GM23338 (cell line): ENCODE data around the gene ARL13A. TPM values are rescaled to one million over a fixed set of nuclear protein-coding genes. Genes with fewer than 3 reads are reported as not detected.

ENCODE experiments used
- ATAC-seq: fragments of 200-7000 bp; cut with Tn5 transposase; 3 replicates; pipeline ENCODE4 v1.9.1; 2020
- DNase-seq: peaks from one replicate; pipeline ENCODE4 v3.0.0-alpha.2; 2015; ENCODE audit warnings: low spot score
- H2AFZ ChIP-seq: fragments of 200-600 bp; sonication (generic); 2 replicates; pipeline ENCODE4 v1.8.0; 2016; ENCODE audit warnings: antibody characterized with exemption, mild to moderate bottlenecking, moderate library complexity
- H3F3A ChIP-seq: fragments of 200-600 bp; sonication (generic); replicated peaks from 2 replicates; pipeline ENCODE4 v1.8.0; 2017; ENCODE audit warnings: antibody characterized with exemption, mixed run types, low read depth
- H3K27ac ChIP-seq: fragments of 200-600 bp; sonication (generic); 2 replicates; pipeline ENCODE4 v1.6.1; 2016; ENCODE audit warnings: low read depth
- H3K27me3 ChIP-seq: fragments of 200-600 bp; sonication (generic); 2 replicates; pipeline ENCODE4 v1.8.0; 2016; ENCODE audit warnings: mild to moderate bottlenecking, mixed run types, moderate library complexity; ENCODE audit not compliant: insufficient read depth
- H3K36me3 ChIP-seq: fragments of 200-600 bp; sonication (generic); 2 replicates; pipeline ENCODE4 v1.8.0; 2016; ENCODE audit warnings: mild to moderate bottlenecking; ENCODE audit not compliant: insufficient read depth
- H3K4me1 ChIP-seq: fragments of 200-600 bp; sonication (generic); 2 replicates; pipeline ENCODE4 v1.8.0; 2016; ENCODE audit warnings: mild to moderate bottlenecking, moderate library complexity; ENCODE audit not compliant: insufficient read depth
- H3K4me2 ChIP-seq: fragments of 200-600 bp; sonication (generic); 2 replicates; pipeline ENCODE4 v1.7.1; 2017; ENCODE audit warnings: mixed run types
- H3K4me3 ChIP-seq: fragments of 200-600 bp; sonication (generic); 2 replicates; pipeline ENCODE4 v1.6.1; 2016; ENCODE audit warnings: mixed run types
- H3K79me2 ChIP-seq: fragments of 200-600 bp; sonication (generic); replicated peaks from 2 replicates; pipeline ENCODE4 v1.8.0; 2017; ENCODE audit warnings: mild to moderate bottlenecking; ENCODE audit not compliant: insufficient read depth
- H3K9me2 ChIP-seq: fragments of 200-600 bp; sonication (generic); 2 replicates; pipeline ENCODE4 v1.8.0; 2017; ENCODE audit not compliant: insufficient read depth
- H4K20me1 ChIP-seq: fragments of 200-600 bp; sonication (generic); replicated peaks from 2 replicates; pipeline ENCODE4 v1.8.0; 2017; ENCODE audit warnings: mild to moderate bottlenecking; ENCODE audit not compliant: insufficient read depth
- H3K27ac Mint-ChIP-seq: 2 replicates; pipeline ENCODE4 v1.8.0; 2020; ENCODE audit warnings: inconsistent platforms, mild to moderate bottlenecking, moderate library complexity, mixed read lengths
- H3K27me3 Mint-ChIP-seq: 3 replicates; pipeline ENCODE4 v1.8.0; 2022; ENCODE audit warnings: low read depth, mild to moderate bottlenecking, moderate library complexity, mixed read lengths, inconsistent platforms; ENCODE audit not compliant: insufficient read depth, poor library complexity
- H3K36me3 Mint-ChIP-seq: 3 replicates; pipeline ENCODE4 v1.8.0; 2021; ENCODE audit warnings: low read depth, mild to moderate bottlenecking, inconsistent platforms, moderate library complexity, mixed read lengths
- H3K4me1 Mint-ChIP-seq: 3 replicates; pipeline ENCODE4 v1.8.0; 2020; ENCODE audit warnings: mild to moderate bottlenecking, inconsistent platforms, mixed read lengths
- H3K4me3 Mint-ChIP-seq: 3 replicates; pipeline ENCODE4 v1.8.0; 2021; ENCODE audit warnings: moderate library complexity, mild to moderate bottlenecking, inconsistent platforms, mixed read lengths
- H3K9me3 Mint-ChIP-seq: 3 replicates; pipeline ENCODE4 v1.8.0; 2020; ENCODE audit warnings: moderate library complexity, mild to moderate bottlenecking, inconsistent platforms, mixed read lengths
- EZH2 ChIP-seq: fragments of 200-600 bp; sonication (generic); IDR thresholded peaks from one replicate; pipeline ENCODE4 v1.8.0; 2017; ENCODE audit warnings: antibody characterized with exemption, mild to moderate bottlenecking, low read depth; ENCODE audit not compliant: unreplicated experiment
- EZH2phosphoT487 ChIP-seq: fragments of 200-600 bp; sonication (generic); IDR thresholded peaks from one replicate; pipeline ENCODE4 v1.8.1; 2018; ENCODE audit warnings: antibody characterized with exemption; ENCODE audit not compliant: unreplicated experiment
- POLR2AphosphoS5 ChIP-seq: IDR thresholded peaks from 2 replicates; pipeline ENCODE4 v1.6.1; 2016; ENCODE audit warnings: antibody characterized with exemption, low read depth
- STAT1 ChIP-seq: IDR thresholded peaks from one replicate; pipeline ENCODE4 v1.6.1; 2016; ENCODE audit warnings: antibody characterized with exemption; ENCODE audit not compliant: unreplicated experiment
- ZNF114 ChIP-seq: fragments of 250-450 bp; sonication (Bioruptor Pico); IDR thresholded peaks from 2 replicates; pipeline ENCODE4 v1.5.0; 2020; ENCODE audit warnings: mild to moderate bottlenecking, moderate library complexity
- ZNF331 ChIP-seq: fragments of 250-450 bp; sonication (Bioruptor Pico); IDR thresholded peaks from 2 replicates; pipeline ENCODE4 v1.5.0; 2020; ENCODE audit warnings: low read depth, mild to moderate bottlenecking, moderate library complexity
- polyA plus RNA-seq: library from polyadenylated mRNA; unstranded; fragments of >200 nt; fragmentation: Nextera tagmentation; extraction: Ambion mirVana; gene quantifications from 2 replicates; pipeline ENCODE4 v1.2.1, GENCODE V29; 2016
- total RNA-seq: library from RNA; depleted of rRNA; stranded (reverse); fragments of >200 nt; shearing (Covaris generic); gene quantifications from 2 replicates; pipeline ENCODE4 v1.2.3, GENCODE V29; 2014
- TF ChIP-seq, protein P1 (sequence below): fragments of 250-450 bp; sonication (Bioruptor Pico); IDR thresholded peaks from 2 replicates; pipeline ENCODE4 v1.5.0; 2020; ENCODE audit warnings: mild to moderate bottlenecking, moderate library complexity
- TF ChIP-seq, protein P2 (sequence below): IDR thresholded peaks from one replicate; pipeline ENCODE4 v1.6.1; 2018; ENCODE audit warnings: antibody characterized with exemption; ENCODE audit not compliant: unreplicated experiment

The ARL13A gene
- total and polyA plus RNA-seq, 2 experiments from 2014 or later = not detected

DNA sequence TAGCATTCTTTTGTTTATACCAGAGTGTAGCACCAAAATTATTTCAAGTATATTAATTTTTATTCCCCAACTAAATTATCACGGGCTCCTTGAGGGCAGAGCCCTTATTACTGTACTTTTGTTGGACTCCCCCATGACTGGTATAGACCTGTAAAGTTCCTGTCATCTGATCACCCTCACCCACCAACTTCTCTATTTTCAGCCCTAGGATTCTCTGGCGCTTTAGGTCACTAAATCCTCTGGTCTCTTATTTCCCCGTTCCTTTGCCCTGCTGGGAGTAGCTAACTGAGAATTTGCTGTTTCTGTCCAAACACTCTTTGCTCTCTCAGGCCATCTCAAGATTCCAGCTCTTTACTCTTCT, 37.6 kb upstream of the ARL13A start:
- no peaks in the 10 kb centered on the region for H3K36me3 ChIP-seq
- peaks cover 13% of the 10 kb centered on the region for H3K27me3 ChIP-seq
- no peaks in the 10 kb centered on the region for H3K9me2 ChIP-seq
- H3K4me3 ChIP-seq = no peak overlapping the region
- Mint-ChIP-seq H3K27me3 (peaks cover 14% of the 10 kb centered on the region), H3K4me1 (peaks cover 4% of the 10 kb centered on the region), H3K9me3 (no peaks in the 10 kb centered on the region; the same call in 2 of the 3 replicates), H3K36me3 (peaks cover 3% of the 10 kb centered on the region; the same call in 1 of the 3 replicates), H3K4me3 (no peak overlapping the region), H3K27ac (no peak overlapping the region)
- H3K27ac ChIP-seq = no peak overlapping the region
- no peak overlapping the region for H3K4me2 ChIP-seq
- H2AFZ ChIP-seq = no peak overlapping the region
- H4K20me1 ChIP-seq = no peaks in the 10 kb centered on the region
- H3K79me2 ChIP-seq = no peaks in the 10 kb centered on the region
- ATAC-seq (no peak), DNase-seq (no peak)
- TF ChIP-seq EZH2 = no peak
- no peak for TF ChIP-seq POLR2AphosphoS5
- no peak for TF ChIP-seq ZNF114 (CRISPR knock-in tag)
- TF ChIP-seq, protein P1, sequence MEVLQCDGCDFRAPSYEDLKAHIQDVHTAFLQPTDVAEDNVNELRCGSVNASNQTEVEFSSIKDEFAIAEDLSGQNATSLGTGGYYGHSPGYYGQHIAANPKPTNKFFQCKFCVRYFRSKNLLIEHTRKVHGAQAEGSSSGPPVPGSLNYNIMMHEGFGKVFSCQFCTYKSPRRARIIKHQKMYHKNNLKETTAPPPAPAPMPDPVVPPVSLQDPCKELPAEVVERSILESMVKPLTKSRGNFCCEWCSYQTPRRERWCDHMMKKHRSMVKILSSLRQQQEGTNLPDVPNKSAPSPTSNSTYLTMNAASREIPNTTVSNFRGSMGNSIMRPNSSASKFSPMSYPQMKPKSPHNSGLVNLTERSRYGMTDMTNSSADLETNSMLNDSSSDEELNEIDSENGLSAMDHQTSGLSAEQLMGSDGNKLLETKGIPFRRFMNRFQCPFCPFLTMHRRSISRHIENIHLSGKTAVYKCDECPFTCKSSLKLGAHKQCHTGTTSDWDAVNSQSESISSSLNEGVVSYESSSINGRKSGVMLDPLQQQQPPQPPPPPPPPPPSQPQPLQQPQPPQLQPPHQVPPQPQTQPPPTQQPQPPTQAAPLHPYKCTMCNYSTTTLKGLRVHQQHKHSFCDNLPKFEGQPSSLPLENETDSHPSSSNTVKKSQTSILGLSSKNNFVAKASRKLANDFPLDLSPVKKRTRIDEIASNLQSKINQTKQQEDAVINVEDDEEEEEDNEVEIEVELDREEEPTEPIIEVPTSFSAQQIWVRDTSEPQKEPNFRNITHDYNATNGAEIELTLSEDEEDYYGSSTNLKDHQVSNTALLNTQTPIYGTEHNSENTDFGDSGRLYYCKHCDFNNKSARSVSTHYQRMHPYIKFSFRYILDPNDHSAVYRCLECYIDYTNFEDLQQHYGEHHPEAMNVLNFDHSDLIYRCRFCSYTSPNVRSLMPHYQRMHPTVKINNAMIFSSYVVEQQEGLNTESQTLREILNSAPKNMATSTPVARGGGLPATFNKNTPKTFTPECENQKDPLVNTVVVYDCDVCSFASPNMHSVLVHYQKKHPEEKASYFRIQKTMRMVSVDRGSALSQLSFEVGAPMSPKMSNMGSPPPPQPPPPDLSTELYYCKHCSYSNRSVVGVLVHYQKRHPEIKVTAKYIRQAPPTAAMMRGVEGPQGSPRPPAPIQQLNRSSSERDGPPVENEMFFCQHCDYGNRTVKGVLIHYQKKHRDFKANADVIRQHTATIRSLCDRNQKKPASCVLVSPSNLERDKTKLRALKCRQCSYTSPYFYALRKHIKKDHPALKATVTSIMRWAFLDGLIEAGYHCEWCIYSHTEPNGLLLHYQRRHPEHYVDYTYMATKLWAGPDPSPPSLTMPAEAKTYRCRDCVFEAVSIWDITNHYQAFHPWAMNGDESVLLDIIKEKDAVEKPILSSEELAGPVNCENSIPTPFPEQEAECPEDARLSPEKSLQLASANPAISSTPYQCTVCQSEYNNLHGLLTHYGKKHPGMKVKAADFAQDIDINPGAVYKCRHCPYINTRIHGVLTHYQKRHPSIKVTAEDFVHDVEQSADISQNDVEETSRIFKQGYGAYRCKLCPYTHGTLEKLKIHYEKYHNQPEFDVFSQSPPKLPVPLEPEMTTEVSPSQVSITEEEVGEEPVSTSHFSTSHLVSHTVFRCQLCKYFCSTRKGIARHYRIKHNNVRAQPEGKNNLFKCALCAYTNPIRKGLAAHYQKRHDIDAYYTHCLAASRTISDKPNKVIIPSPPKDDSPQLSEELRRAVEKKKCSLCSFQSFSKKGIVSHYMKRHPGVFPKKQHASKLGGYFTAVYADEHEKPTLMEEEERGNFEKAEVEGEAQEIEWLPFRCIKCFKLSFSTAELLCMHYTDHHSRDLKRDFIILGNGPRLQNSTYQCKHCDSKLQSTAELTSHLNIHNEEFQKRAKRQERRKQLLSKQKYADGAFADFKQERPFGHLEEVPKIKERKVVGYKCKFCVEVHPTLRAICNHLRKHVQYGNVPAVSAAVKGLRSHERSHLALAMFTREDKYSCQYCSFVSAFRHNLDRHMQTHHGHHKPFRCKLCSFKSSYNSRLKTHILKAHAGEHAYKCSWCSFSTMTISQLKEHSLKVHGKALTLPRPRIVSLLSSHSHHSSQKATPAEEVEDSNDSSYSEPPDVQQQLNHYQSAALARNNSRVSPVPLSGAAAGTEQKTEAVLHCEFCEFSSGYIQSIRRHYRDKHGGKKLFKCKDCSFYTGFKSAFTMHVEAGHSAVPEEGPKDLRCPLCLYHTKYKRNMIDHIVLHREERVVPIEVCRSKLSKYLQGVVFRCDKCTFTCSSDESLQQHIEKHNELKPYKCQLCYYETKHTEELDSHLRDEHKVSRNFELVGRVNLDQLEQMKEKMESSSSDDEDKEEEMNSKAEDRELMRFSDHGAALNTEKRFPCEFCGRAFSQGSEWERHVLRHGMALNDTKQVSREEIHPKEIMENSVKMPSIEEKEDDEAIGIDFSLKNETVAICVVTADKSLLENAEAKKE (CRISPR knock-in tag) = no peak
- H3K4me1 ChIP-seq = no peaks in the 10 kb centered on the region
- H3F3A ChIP-seq = no peaks in the 10 kb centered on the region

DNA sequence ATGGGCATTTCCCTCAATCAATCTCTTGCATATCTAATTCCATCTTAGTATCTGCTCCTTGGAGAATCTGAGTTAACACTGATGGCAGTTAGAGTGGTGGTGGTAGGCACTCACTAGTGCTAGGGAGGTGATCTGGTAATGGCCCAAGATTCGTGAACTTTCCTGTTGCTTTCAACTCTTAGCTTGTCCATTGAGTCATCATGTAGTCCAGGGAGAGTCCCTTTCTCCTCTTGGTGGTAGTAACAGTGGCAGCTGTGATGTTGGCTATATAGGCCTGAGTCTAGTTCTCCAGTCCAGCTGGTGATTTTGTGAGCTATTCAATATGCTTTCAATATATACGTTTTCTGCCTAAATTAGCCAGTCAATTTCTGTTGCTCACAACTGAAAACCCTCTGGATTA, 33.7 kb upstream of the ARL13A start:
- peaks cover 2% of the 10 kb centered on the region for H3K27me3 Mint-ChIP-seq
- H3K9me3 Mint-ChIP-seq = no peaks in the 10 kb centered on the region; the same call in 2 of the 3 replicates
- Histone ChIP-seq H3K4me3 (no peak overlapping the region), H3K4me1 (no peaks in the 10 kb centered on the region), H3F3A (no peaks in the 10 kb centered on the region), H3K27ac (no peak overlapping the region), H3K36me3 (no peaks in the 10 kb centered on the region), H3K4me2 (no peak overlapping the region), H3K27me3 (no peaks in the 10 kb centered on the region), H2AFZ (no peak overlapping the region), H3K9me2 (no peaks in the 10 kb centered on the region), H4K20me1 (no peaks in the 10 kb centered on the region), H3K79me2 (no peaks in the 10 kb centered on the region)
- ATAC-seq (no peak), DNase-seq (no peak)
- H3K4me3 Mint-ChIP-seq = no peak overlapping the region
- no peak overlapping the region for H3K27ac Mint-ChIP-seq
- H3K36me3 Mint-ChIP-seq = peaks cover 3% of the 10 kb centered on the region; the same call in 1 of the 3 replicates
- H3K4me1 Mint-ChIP-seq = peaks cover 2% of the 10 kb centered on the region
- TF ChIP-seq POLR2AphosphoS5 (no peak), EZH2phosphoT487 (no peak), EZH2 (no peak), STAT1 (no peak), ZNF331 (CRISPR knock-in tag) (no peak)
- TF ChIP-seq, protein P2, sequence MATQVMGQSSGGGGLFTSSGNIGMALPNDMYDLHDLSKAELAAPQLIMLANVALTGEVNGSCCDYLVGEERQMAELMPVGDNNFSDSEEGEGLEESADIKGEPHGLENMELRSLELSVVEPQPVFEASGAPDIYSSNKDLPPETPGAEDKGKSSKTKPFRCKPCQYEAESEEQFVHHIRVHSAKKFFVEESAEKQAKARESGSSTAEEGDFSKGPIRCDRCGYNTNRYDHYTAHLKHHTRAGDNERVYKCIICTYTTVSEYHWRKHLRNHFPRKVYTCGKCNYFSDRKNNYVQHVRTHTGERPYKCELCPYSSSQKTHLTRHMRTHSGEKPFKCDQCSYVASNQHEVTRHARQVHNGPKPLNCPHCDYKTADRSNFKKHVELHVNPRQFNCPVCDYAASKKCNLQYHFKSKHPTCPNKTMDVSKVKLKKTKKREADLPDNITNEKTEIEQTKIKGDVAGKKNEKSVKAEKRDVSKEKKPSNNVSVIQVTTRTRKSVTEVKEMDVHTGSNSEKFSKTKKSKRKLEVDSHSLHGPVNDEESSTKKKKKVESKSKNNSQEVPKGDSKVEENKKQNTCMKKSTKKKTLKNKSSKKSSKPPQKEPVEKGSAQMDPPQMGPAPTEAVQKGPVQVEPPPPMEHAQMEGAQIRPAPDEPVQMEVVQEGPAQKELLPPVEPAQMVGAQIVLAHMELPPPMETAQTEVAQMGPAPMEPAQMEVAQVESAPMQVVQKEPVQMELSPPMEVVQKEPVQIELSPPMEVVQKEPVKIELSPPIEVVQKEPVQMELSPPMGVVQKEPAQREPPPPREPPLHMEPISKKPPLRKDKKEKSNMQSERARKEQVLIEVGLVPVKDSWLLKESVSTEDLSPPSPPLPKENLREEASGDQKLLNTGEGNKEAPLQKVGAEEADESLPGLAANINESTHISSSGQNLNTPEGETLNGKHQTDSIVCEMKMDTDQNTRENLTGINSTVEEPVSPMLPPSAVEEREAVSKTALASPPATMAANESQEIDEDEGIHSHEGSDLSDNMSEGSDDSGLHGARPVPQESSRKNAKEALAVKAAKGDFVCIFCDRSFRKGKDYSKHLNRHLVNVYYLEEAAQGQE = no peak
